H9 (cell line): ENCODE results near the gene ADAM23. TPM values are rescaled to one million over a fixed set of nuclear protein-coding genes. Genes with fewer than 3 reads are reported as not detected.

Experiments
- DNase-seq: peaks from one replicate; pipeline ENCODE4 v3.0.0-alpha.2; 2017
- H2AFZ ChIP-seq: one replicate; pipeline ENCODE4 v1.6.1; 2013; ENCODE audit warnings: mild to moderate bottlenecking, low read length, control low read depth, moderate library complexity
- H2AK5ac ChIP-seq: 2 replicates; pipeline ENCODE4 v1.6.1; 2013; ENCODE audit warnings: low read length, control low read depth, mixed read lengths; ENCODE audit not compliant: insufficient read length
- H2BK120ac ChIP-seq: one replicate; pipeline ENCODE4 v1.6.1; 2013; ENCODE audit warnings: low read depth, mild to moderate bottlenecking, low read length, control low read depth, inconsistent platforms; ENCODE audit not compliant: poor library complexity, severe bottlenecking
- H2BK12ac ChIP-seq: 2 replicates; pipeline ENCODE4 v1.6.1; 2013; ENCODE audit warnings: low read length, control low read depth, mixed read lengths, low read depth; ENCODE audit not compliant: insufficient read length
- H2BK15ac ChIP-seq: 2 replicates; pipeline ENCODE4 v1.6.1; 2013; ENCODE audit warnings: low read depth, low read length, control low read depth
- H2BK20ac ChIP-seq: one replicate; pipeline ENCODE4 v1.6.1; 2013; ENCODE audit warnings: low read depth, mild to moderate bottlenecking, low read length, control low read depth, inconsistent platforms; ENCODE audit not compliant: poor library complexity, severe bottlenecking
- H2BK5ac ChIP-seq: 2 replicates; pipeline ENCODE4 v1.6.1; 2013; ENCODE audit warnings: low read length, control low read depth, mixed read lengths; ENCODE audit not compliant: insufficient read length
- H3K14ac ChIP-seq: 2 replicates; pipeline ENCODE4 v1.6.1; 2013; ENCODE audit warnings: low read length, control low read depth; ENCODE audit not compliant: insufficient read depth
- H3K18ac ChIP-seq: 2 replicates; pipeline ENCODE4 v1.6.1; 2013; ENCODE audit warnings: low read depth, mild to moderate bottlenecking, mixed read lengths, low read length, control low read depth; ENCODE audit not compliant: insufficient read length
- H3K23ac ChIP-seq: 2 replicates; pipeline ENCODE4 v1.6.1; 2013; ENCODE audit warnings: low read length, control low read depth, mixed read lengths, low read depth; ENCODE audit not compliant: insufficient read length
- H3K23me2 ChIP-seq: 2 replicates; pipeline ENCODE4 v1.6.1; 2013; ENCODE audit warnings: low read depth, mild to moderate bottlenecking, mixed read lengths, low read length, control low read depth; ENCODE audit not compliant: insufficient read length, poor library complexity, severe bottlenecking
- H3K27ac ChIP-seq: 2 replicates; pipeline ENCODE4 v1.5.1; 2013; ENCODE audit warnings: low read length, control low read depth, mixed read lengths, low read depth; ENCODE audit not compliant: insufficient read length
- H3K27me3 ChIP-seq: 2 replicates; pipeline ENCODE4 v1.6.1; 2013; ENCODE audit warnings: low read length, control low read depth, inconsistent platforms; ENCODE audit not compliant: insufficient read depth
- H3K4ac ChIP-seq: 2 replicates; pipeline ENCODE4 v1.6.1; 2013; ENCODE audit warnings: low read depth, mild to moderate bottlenecking, control low read depth, inconsistent platforms, low read length, moderate library complexity
- H3K4me1 ChIP-seq: 2 replicates; pipeline ENCODE4 v1.6.1; 2013; ENCODE audit warnings: low read length, control low read depth, inconsistent platforms; ENCODE audit not compliant: insufficient read depth
- H3K4me2 ChIP-seq: 2 replicates; pipeline ENCODE4 v1.6.1; 2013; ENCODE audit warnings: low read length, control low read depth, mixed read lengths; ENCODE audit not compliant: insufficient read length, insufficient read depth
- H3K56ac ChIP-seq: 2 replicates; pipeline ENCODE4 v1.6.1; 2013; ENCODE audit warnings: low read depth, mild to moderate bottlenecking, mixed read lengths, low read length, control low read depth; ENCODE audit not compliant: insufficient read length
- H3K79me1 ChIP-seq: 2 replicates; pipeline ENCODE4 v1.6.1; 2013; ENCODE audit warnings: low read depth, mild to moderate bottlenecking, moderate library complexity, low read length, control low read depth, inconsistent platforms; ENCODE audit not compliant: insufficient read depth, poor library complexity, severe bottlenecking
- H3K79me2 ChIP-seq: 2 replicates; pipeline ENCODE4 v1.6.1; 2013; ENCODE audit warnings: low read length, control low read depth, inconsistent platforms; ENCODE audit not compliant: insufficient read depth
- H3K9ac ChIP-seq: 2 replicates; pipeline ENCODE4 v1.6.1; 2013; ENCODE audit warnings: low read length, control low read depth, mixed read lengths; ENCODE audit not compliant: insufficient read length; ENCODE audit errors: extremely low read depth
- H3K9me3 ChIP-seq: one replicate; pipeline ENCODE4 v1.6.1; 2013; ENCODE audit warnings: low read depth, low read length, inconsistent platforms; ENCODE audit not compliant: control insufficient read depth
- H3T11ph ChIP-seq: one replicate; pipeline ENCODE4 v1.6.1; 2013; ENCODE audit warnings: mild to moderate bottlenecking, low read length, control low read depth, inconsistent platforms
- H4K20me1 ChIP-seq: one replicate; pipeline ENCODE4 v1.6.1; 2013; ENCODE audit not compliant: control insufficient read depth, insufficient read length, insufficient read depth
- H4K5ac ChIP-seq: 2 replicates; pipeline ENCODE4 v1.6.1; 2013; ENCODE audit warnings: low read depth, mild to moderate bottlenecking, mixed read lengths, low read length, control low read depth; ENCODE audit not compliant: insufficient read length
- H4K8ac ChIP-seq: replicated peaks from 2 replicates; pipeline ENCODE4 v1.6.1; 2013; ENCODE audit warnings: low read length, control low read depth, mixed read lengths, low read depth; ENCODE audit not compliant: insufficient read length
- H4K91ac ChIP-seq: 2 replicates; pipeline ENCODE4 v1.6.1; 2013; ENCODE audit warnings: low read depth, mild to moderate bottlenecking, moderate library complexity, mixed read lengths, low read length, control low read depth; ENCODE audit not compliant: insufficient read length
- H3K27ac Mint-ChIP-seq, 3 experiments: 2 replicates in 2 of 3; 3 replicates in 1 of 3; pipeline ENCODE4 v1.8.0; 2020 to 2021; ENCODE audit warnings: mixed read lengths in 3 of 3, mild to moderate bottlenecking in 1 of 3, moderate library complexity in 1 of 3
- H3K27me3 Mint-ChIP-seq: 2 replicates; pipeline ENCODE4 v1.8.0; 2021; ENCODE audit warnings: low read depth, mild to moderate bottlenecking, moderate library complexity, mixed read lengths
- H3K36me3 Mint-ChIP-seq, 3 experiments: 2 replicates in 2 of 3; 3 replicates in 1 of 3; pipeline ENCODE4 v1.8.0; 2020 to 2021; ENCODE audit warnings: low read depth in 3 of 3, mixed read lengths in 3 of 3; ENCODE audit not compliant: insufficient read depth in 1 of 3
- H3K4me1 Mint-ChIP-seq, 2 experiments: 2 replicates each; pipeline ENCODE4 v1.8.0; 2020; ENCODE audit warnings: mixed read lengths in 2 of 2
- H3K4me3 Mint-ChIP-seq, 2 experiments: 2 replicates in 1 of 2; 3 replicates in 1 of 2; pipeline ENCODE4 v1.8.0; 2020 to 2021; ENCODE audit warnings: mild to moderate bottlenecking in 2 of 2, mixed read lengths in 2 of 2, moderate library complexity in 1 of 2
- H3K9me3 Mint-ChIP-seq, 2 experiments: 2 replicates in 1 of 2; 3 replicates in 1 of 2; pipeline ENCODE4 v1.8.0; 2020; ENCODE audit warnings: mild to moderate bottlenecking in 2 of 2, mixed read lengths in 2 of 2, moderate library complexity in 1 of 2
- WGBS: extraction: QIAGEN DNeasy Blood & Tissue Kit; methylation state at CpG from one replicate; pipeline ENCODE4 v1.1.7; 2013; ENCODE audit warnings: missing lambda C conversion rate, low lambda C conversion rate, mixed read lengths; ENCODE audit not compliant: insufficient read length; ENCODE audit errors: extremely low coverage; 5-methylcytosine and 5-hydroxymethylcytosine counted together
- total RNA-seq: library from RNA; stranded (reverse); gene quantifications from 2 replicates; pipeline ENCODE4 v1.2.1, GENCODE V29; 2021
- TF ChIP-seq, protein P1 (sequence below): fragments of 200-600 bp; sonication (generic); conservative IDR thresholded peaks from 3 replicates; pipeline ENCODE4 v1.8.0; 2021; ENCODE audit warnings: antibody characterized with exemption, mild to moderate bottlenecking

ADAM23 gene
- total RNA-seq, 1 experiment from 2014 or later = 21.4 TPM

DNA sequence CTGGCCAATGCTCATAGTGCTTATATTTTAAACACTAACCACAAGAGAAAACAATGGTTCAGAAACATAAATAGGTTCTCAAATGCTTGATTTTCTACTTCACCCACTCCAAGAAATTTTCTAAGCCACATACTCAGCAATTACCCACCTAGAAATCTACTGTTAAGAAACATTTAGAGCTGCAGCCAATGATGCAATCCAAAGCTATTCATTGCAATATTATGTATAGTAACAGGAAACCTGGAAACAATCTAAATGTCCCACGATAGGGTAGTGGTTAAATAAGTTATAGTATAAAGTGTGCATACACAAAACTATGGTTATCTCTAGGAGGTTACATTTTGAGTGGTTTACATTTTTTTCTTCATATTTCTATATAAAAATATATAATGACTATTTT is 204.7 kb downstream of the ADAM23 start:
- Histone ChIP-seq H2BK120ac (no peak overlapping the region), H4K91ac (no peak overlapping the region), H2BK5ac (no peak overlapping the region), H2AK5ac (no peak overlapping the region), H3T11ph (no peak overlapping the region), H3K9me3 (no peaks in the 10 kb centered on the region), H3K4ac (no peak overlapping the region), H2BK15ac (no peak overlapping the region), H3K4me1 (no peaks in the 10 kb centered on the region), H4K8ac (no peak overlapping the region), H4K20me1 (no peaks in the 10 kb centered on the region), H2BK20ac (no peak overlapping the region), H2BK12ac (no peak overlapping the region), H3K79me2 (no peaks in the 10 kb centered on the region), H3K18ac (no peak overlapping the region), H3K4me2 (no peak overlapping the region), H3K23ac (no peak overlapping the region), H3K27ac (no peak overlapping the region), H3K56ac (no peak overlapping the region), H3K23me2 (no peaks in the 10 kb centered on the region), H4K5ac (no peak overlapping the region), H2AFZ (no peak overlapping the region), H3K9ac (no peak overlapping the region), H3K14ac (no peak overlapping the region), H3K79me1 (no peaks in the 10 kb centered on the region), H3K27me3 (no peaks in the 10 kb centered on the region)
- Mint-ChIP-seq H3K9me3 (no peaks in the 10 kb centered on the region), H3K27me3 (peaks cover 19% of the 10 kb centered on the region), H3K4me1 (no peaks in the 10 kb centered on the region), H3K36me3 (no peaks in the 10 kb centered on the region), H3K27ac (no peak overlapping the region), H3K4me3 (no peak overlapping the region)
- TF ChIP-seq, protein P1, sequence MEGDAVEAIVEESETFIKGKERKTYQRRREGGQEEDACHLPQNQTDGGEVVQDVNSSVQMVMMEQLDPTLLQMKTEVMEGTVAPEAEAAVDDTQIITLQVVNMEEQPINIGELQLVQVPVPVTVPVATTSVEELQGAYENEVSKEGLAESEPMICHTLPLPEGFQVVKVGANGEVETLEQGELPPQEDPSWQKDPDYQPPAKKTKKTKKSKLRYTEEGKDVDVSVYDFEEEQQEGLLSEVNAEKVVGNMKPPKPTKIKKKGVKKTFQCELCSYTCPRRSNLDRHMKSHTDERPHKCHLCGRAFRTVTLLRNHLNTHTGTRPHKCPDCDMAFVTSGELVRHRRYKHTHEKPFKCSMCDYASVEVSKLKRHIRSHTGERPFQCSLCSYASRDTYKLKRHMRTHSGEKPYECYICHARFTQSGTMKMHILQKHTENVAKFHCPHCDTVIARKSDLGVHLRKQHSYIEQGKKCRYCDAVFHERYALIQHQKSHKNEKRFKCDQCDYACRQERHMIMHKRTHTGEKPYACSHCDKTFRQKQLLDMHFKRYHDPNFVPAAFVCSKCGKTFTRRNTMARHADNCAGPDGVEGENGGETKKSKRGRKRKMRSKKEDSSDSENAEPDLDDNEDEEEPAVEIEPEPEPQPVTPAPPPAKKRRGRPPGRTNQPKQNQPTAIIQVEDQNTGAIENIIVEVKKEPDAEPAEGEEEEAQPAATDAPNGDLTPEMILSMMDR = no peak
- DNase-seq = no peak
- no CpG with 5 or more reads among the region's 1 CpG for WGBS
